Karpas-422 (cell line): ENCODE results near the gene AKAP8. TPM values are rescaled to one million over a fixed set of nuclear protein-coding genes. Genes with fewer than 3 reads are reported as not detected.
"Not testable (repeated sequence)": the region's sequence is repeated elsewhere in the genome, so short reads cannot be mapped to it uniquely, and the experiment has no call there.

Source experiments
- DNase-seq: peaks from one replicate; pipeline ENCODE4 v3.0.0-alpha.2; 2015
- H2AFZ ChIP-seq: fragments of 200-600 bp; sonication (generic); 2 replicates; pipeline ENCODE4 v1.6.1; 2014; ENCODE audit warnings: antibody characterized with exemption, low read length, mixed read lengths
- H3K27ac ChIP-seq: fragments of 200-600 bp; sonication (generic); 2 replicates; pipeline ENCODE4 v1.5.1; 2014; ENCODE audit warnings: mild to moderate bottlenecking, low read length, moderate library complexity
- H3K27me3 ChIP-seq: fragments of 200-600 bp; sonication (generic); 2 replicates; pipeline ENCODE4 v1.6.1; 2014; ENCODE audit warnings: low read length, mixed read lengths
- H3K36me3 ChIP-seq: fragments of 200-600 bp; sonication (generic); 2 replicates; pipeline ENCODE4 v1.6.1; 2014; ENCODE audit warnings: low read length, mixed read lengths; ENCODE audit not compliant: insufficient read depth
- H3K4me1 ChIP-seq: fragments of 200-600 bp; sonication (generic); 2 replicates; pipeline ENCODE4 v1.6.1; 2014; ENCODE audit warnings: mild to moderate bottlenecking, low read length, mixed read lengths
- H3K4me2 ChIP-seq: fragments of 200-600 bp; sonication (generic); 2 replicates; pipeline ENCODE4 v1.6.1; 2014; ENCODE audit warnings: low read length, low read depth, mild to moderate bottlenecking; ENCODE audit not compliant: poor library complexity, severe bottlenecking
- H3K4me3 ChIP-seq: fragments of 200-600 bp; sonication (generic); 2 replicates; pipeline ENCODE4 v1.5.1; 2014; ENCODE audit warnings: mild to moderate bottlenecking, antibody characterized with exemption, low read length, mixed read lengths
- H3K79me2 ChIP-seq: fragments of 200-600 bp; sonication (generic); 2 replicates; pipeline ENCODE4 v1.6.1; 2014; ENCODE audit warnings: mild to moderate bottlenecking, low read length, mixed read lengths
- H3K9ac ChIP-seq: fragments of 200-600 bp; sonication (generic); 2 replicates; pipeline ENCODE4 v1.6.0; 2014; ENCODE audit warnings: low read length
- H3K9me2 ChIP-seq: fragments of 200-600 bp; sonication (generic), shearing (Covaris generic); replicated peaks from 2 replicates; pipeline ENCODE4 v1.6.0; 2014; ENCODE audit warnings: mild to moderate bottlenecking, low read length, moderate library complexity; ENCODE audit not compliant: insufficient read depth
- H3K9me3 ChIP-seq: fragments of 300-700, 200-600 bp; sonication (generic); 2 replicates; pipeline ENCODE4 v1.6.1; 2014; ENCODE audit warnings: low read length, mixed read lengths
- H4K20me1 ChIP-seq: fragments of 200-600 bp; sonication (generic); 2 replicates; pipeline ENCODE4 v1.6.1; 2014; ENCODE audit warnings: mild to moderate bottlenecking, antibody characterized with exemption, low read length, low read depth; ENCODE audit not compliant: insufficient read depth
- total RNA-seq: library from RNA; depleted of rRNA; stranded (reverse); fragments of >200 nt; shearing (Covaris generic); gene quantifications from 2 replicates; pipeline ENCODE4 v1.2.3, GENCODE V29; 2014; ENCODE audit warnings: low replicate concordance

AKAP8 gene
- total RNA-seq, 1 experiment from 2014 or later = 11.7 TPM

DNA sequence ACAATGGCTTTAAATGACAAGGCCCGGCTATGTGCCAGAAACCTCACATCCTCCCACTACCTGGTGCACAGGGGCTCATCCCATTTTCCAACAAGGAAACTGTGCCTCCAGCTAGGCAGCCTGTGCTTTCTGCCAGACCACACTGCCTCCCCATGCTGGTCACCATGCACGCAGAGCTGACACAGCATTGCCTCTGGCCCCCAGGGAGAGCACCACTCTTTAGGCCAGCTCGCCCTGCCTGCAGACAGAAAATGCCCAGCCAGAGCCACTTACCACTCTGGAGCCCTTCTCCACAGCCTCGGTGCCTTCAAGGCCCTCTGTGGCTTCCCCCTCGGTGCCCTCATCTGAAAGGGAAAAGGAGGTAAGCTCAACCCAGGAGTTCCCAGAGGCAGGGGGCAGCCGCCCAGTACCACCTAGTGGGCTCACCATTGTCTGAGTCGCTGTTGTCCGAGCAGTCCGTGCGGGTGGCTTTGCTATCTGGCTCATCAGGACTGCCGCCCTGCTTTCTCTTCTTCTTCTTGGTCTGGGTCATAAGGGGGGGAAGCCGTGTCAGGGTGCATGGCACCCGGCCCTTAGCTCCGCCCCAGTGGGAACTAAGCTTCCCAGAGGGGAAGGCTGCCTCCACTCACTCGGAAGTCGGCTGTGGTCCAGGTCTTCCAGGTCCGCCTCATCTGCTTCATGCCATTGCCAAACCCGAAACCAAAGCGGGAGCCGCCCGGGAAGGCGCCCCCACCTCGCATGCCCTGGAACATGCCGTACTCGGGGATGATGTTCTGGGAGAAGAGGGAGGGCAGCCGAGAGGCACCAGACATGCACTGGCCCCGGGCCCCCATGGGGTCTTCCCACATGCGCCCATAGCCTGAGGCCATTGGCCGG, 21.2 kb upstream of the AKAP8 start:
- H3K27ac ChIP-seq = no peak overlapping the region
- H3K4me3 ChIP-seq = no peak overlapping the region
- no peaks in the 10 kb centered on the region for H3K9me3 ChIP-seq
- no peaks in the 10 kb centered on the region for H3K9me2 ChIP-seq
- H3K36me3 ChIP-seq = peaks cover 22% of the 10 kb centered on the region
- no peaks in the 10 kb centered on the region for H3K27me3 ChIP-seq
- peaks cover 30% of the 10 kb centered on the region for H4K20me1 ChIP-seq
- peaks cover 9% of the 10 kb centered on the region for H3K4me1 ChIP-seq
- no peak overlapping the region for H3K9ac ChIP-seq
- DNase-seq = no peak
- H3K4me2 ChIP-seq = no peak overlapping the region
- no peak overlapping the region for H2AFZ ChIP-seq
- H3K79me2 ChIP-seq = peaks cover 57% of the 10 kb centered on the region

DNA sequence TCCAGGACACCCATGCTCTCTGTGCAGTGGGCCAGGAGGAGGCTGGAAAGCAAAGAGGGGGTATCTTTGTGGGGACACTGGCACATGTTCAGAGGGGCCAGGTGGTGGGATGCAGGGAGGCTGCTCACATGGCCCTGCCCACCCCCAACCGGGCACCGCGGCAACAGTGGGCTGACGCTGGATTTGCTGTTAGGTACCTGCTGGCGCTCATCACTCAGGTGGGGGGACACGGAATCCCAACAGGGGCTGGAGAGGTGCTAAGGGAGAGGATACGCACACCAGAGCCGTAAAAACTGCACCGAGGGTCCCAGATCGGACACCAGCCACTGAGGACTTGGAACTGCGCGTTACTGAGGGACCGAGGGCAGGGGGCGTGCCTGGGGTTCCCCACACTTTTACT, 20.0 kb upstream of the AKAP8 start:
- H2AFZ ChIP-seq = no peak overlapping the region
- H3K4me3 ChIP-seq = no peak overlapping the region
- no peak overlapping the region for H3K4me2 ChIP-seq
- H3K9me3 ChIP-seq = no peaks in the 10 kb centered on the region
- no peak overlapping the region for H3K9ac ChIP-seq
- H3K9me2 ChIP-seq = no peaks in the 10 kb centered on the region
- H4K20me1 ChIP-seq = peaks cover 25% of the 10 kb centered on the region
- peaks cover 47% of the 10 kb centered on the region for H3K79me2 ChIP-seq
- H3K36me3 ChIP-seq = peaks cover 24% of the 10 kb centered on the region
- DNase-seq = no peak
- H3K4me1 ChIP-seq = peaks cover 5% of the 10 kb centered on the region
- H3K27me3 ChIP-seq = no peaks in the 10 kb centered on the region
- no peak overlapping the region for H3K27ac ChIP-seq

DNA sequence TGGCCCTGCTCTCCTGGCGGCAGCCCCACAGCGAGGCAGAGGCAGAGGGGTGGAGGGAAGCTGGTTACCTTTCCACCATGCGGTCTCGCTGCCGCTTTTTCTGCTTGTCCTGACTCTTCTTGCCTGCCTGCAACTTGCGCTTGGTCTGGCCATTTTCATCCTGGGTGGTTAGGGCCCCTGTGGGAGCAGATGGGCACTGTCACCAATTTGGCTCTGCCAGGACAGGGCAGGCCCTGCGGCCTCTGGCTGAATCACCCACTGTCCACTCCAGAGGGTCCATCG, 19.6 kb upstream of the AKAP8 start:
- peaks cover 47% of the 10 kb centered on the region for H3K79me2 ChIP-seq
- no peak overlapping the region for H2AFZ ChIP-seq
- no peaks in the 10 kb centered on the region for H3K9me2 ChIP-seq
- H3K27me3 ChIP-seq = no peaks in the 10 kb centered on the region
- H3K9me3 ChIP-seq = no peaks in the 10 kb centered on the region
- H3K36me3 ChIP-seq = peaks cover 25% of the 10 kb centered on the region
- no peak overlapping the region for H3K4me3 ChIP-seq
- H4K20me1 ChIP-seq = peaks cover 21% of the 10 kb centered on the region
- DNase-seq = no peak
- H3K9ac ChIP-seq = no peak overlapping the region
- H3K4me2 ChIP-seq = no peak overlapping the region
- peaks cover under 1% of the 10 kb centered on the region; the same call in 1 of the 2 replicates for H3K4me1 ChIP-seq
- no peak overlapping the region for H3K27ac ChIP-seq

DNA sequence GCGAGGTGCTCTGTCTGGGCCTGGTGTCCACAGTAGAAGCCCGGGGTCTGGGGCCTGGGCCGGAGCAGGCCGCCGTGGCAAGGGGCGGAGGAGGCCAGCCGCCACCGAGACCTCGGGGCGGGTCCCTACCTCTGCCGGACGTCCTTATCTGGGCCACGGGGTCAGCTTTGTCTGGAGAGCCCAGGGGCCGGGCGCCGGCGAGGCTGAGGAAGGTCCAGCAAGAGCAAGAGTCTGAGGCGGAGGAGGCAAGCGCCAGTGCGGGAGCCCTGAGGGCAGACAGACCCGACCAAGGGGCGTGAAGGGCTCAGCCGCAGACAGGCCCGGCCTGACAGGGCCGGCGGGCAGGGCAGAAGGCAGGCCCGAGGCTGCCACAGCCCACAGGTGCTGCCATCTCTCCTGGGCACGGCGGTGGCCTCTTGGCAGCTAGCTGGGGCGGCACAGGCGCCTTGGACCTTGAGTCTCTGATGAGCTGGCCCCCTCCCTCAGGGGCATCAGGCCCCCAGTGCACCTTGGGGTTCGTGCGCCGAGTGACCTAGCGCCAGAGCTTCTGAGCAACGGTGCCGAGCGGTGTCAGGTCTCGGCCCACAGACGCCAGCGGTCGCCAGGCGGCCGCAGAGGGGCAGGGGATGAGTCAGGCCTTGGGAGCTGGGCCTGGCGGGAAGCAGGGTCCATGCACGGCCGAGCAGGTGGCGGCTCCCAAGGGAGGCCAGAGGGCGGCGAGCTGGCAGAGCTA, 19.1 kb upstream of the AKAP8 start:
- Histone ChIP-seq H3K9ac (no peak overlapping the region), H3K4me2 (no peak overlapping the region), H3K9me3 (no peaks in the 10 kb centered on the region), H3K27me3 (no peaks in the 10 kb centered on the region), H3K4me1 (no peaks in the 10 kb centered on the region), H3K79me2 (peaks cover 47% of the 10 kb centered on the region), H3K4me3 (no peak overlapping the region), H3K9me2 (no peaks in the 10 kb centered on the region), H3K27ac (no peak overlapping the region), H3K36me3 (peaks cover 21% of the 10 kb centered on the region), H4K20me1 (peaks cover 16% of the 10 kb centered on the region), H2AFZ (no peak overlapping the region)
- no peak for DNase-seq

DNA sequence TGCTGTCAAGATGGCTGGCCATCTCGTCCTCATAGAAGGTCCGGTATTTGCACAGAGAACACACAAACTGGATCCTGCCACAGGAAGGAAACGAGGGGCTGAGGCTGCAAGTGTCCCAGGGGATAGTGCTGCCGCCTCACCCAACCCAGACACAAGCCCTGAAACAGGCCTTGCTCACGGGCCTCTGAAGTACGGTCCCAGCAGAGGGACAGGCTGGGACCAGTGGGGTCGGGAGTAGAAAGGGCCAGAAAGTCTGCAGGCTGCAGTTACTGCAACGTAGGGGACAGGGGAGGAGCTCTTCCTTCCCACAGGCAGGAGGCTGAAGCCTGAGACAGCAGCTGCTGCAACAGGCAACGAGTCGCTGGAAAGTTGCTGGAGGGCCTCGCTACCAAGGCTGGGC, 18.2 kb upstream of the AKAP8 start:
- H3K27ac ChIP-seq = no peak overlapping the region
- DNase-seq = no peak
- H3K79me2 ChIP-seq = peaks cover 47% of the 10 kb centered on the region
- H3K27me3 ChIP-seq = no peaks in the 10 kb centered on the region
- peaks cover 17% of the 10 kb centered on the region for H3K36me3 ChIP-seq
- H2AFZ ChIP-seq = no peak overlapping the region
- H3K9me2 ChIP-seq = no peaks in the 10 kb centered on the region
- no peaks in the 10 kb centered on the region for H3K9me3 ChIP-seq
- no peaks in the 10 kb centered on the region for H3K4me1 ChIP-seq
- H3K9ac ChIP-seq = no peak overlapping the region
- no peak overlapping the region for H3K4me2 ChIP-seq
- H3K4me3 ChIP-seq = no peak overlapping the region
- peaks cover 9% of the 10 kb centered on the region for H4K20me1 ChIP-seq

DNA sequence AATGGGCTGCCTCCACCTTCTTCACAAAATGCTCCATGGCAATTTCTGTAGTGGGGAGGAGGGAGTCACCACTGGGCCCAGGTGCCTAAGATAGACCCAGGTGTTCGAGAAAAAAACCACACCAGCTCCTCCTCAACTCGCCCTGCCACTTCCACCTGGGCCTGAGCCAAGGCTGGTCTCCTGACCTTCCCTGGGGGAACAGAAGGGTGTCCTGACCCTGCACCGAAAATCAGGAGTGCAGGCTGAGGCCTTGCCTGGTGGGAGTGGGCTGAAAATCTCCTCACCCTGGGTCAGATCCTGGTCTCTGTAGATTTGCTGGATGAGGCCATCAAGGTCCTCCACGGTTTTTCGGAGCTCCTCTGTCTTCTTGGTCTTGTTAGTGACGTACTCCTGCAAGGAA, 17.6 kb upstream of the AKAP8 start:
- H3K79me2 ChIP-seq = peaks cover 42% of the 10 kb centered on the region
- peaks cover 17% of the 10 kb centered on the region for H3K36me3 ChIP-seq
- peaks cover 3% of the 10 kb centered on the region; the same call in 1 of the 2 replicates for H4K20me1 ChIP-seq
- no peak overlapping the region for H3K4me3 ChIP-seq
- H2AFZ ChIP-seq = no peak overlapping the region
- DNase-seq = no peak
- no peaks in the 10 kb centered on the region for H3K9me2 ChIP-seq
- no peak overlapping the region for H3K4me2 ChIP-seq
- H3K27ac ChIP-seq = no peak overlapping the region
- no peaks in the 10 kb centered on the region for H3K4me1 ChIP-seq
- H3K27me3 ChIP-seq = no peaks in the 10 kb centered on the region
- no peak overlapping the region for H3K9ac ChIP-seq
- no peaks in the 10 kb centered on the region for H3K9me3 ChIP-seq

DNA sequence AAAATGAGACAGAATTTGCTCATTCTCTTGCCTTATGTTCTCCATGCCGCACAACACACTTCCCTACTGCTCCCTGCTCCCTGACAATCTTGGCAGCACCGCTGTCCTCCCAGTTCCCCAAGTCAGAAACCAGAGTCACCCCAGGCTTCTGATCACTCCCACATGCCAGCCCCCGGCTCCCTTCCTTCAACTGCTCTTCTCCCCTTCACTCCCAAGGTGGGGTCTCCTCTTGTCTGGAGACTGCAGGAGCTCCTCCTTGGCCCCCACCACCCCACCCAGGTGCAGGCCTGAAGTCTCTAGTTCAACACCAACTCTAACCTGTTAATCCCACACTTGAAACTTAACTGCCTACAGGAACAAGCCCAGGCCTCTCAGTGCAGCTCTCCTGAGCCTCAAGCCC, 16.8 kb upstream of the AKAP8 start:
- Histone ChIP-seq H3K9ac (no peak overlapping the region), H3K27ac (no peak overlapping the region), H3K79me2 (peaks cover 41% of the 10 kb centered on the region), H3K4me2 (no peak overlapping the region), H3K4me3 (no peak overlapping the region), H4K20me1 (no peaks in the 10 kb centered on the region), H3K9me3 (no peaks in the 10 kb centered on the region), H3K9me2 (no peaks in the 10 kb centered on the region), H3K4me1 (no peaks in the 10 kb centered on the region), H3K27me3 (no peaks in the 10 kb centered on the region), H2AFZ (no peak overlapping the region), H3K36me3 (peaks cover 17% of the 10 kb centered on the region)
- DNase-seq = no peak

DNA sequence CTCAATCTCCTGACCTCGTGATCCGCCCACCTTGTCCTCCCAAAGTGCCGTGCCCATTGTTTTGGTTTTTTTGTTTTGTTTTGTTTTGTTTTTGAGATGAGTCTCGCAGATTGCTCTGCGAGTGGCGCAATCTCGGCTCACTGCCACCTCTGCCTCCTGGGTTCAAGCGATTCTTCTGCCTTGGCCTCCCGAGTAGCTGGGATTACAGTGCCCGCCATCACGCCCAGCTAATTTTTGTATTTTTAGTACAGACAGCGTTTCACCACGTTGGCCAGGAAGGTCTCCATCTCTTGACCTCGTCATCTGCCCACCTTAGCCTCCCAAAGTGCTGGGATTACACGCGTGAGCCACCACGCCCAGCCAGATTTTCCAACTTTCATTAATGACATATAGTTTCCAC, 15.7 kb upstream of the AKAP8 start:
- Histone ChIP-seq H3K79me2 (peaks cover 45% of the 10 kb centered on the region), H3K36me3 (peaks cover 18% of the 10 kb centered on the region)
- not testable (repeated sequence) for H4K20me1 ChIP-seq, H3K4me2 ChIP-seq, H3K27ac ChIP-seq, H3K4me3 ChIP-seq, H3K4me1 ChIP-seq, H3K27me3 ChIP-seq, H3K9me2 ChIP-seq, H3K9me3 ChIP-seq, H2AFZ ChIP-seq, H3K9ac ChIP-seq, DNase-seq
